Ishikawa (cell line): ENCODE measurements around the gene METTL9.

ENCODE experiments used
- CEBPB ChIP-seq: IDR thresholded peaks from 2 replicates; pipeline ENCODE4 v1.6.1; 2012
- CREB1 ChIP-seq: IDR thresholded peaks from 2 replicates; pipeline ENCODE4 v1.6.1; 2012; ENCODE audit warnings: low read depth
- EP300 ChIP-seq: IDR thresholded peaks from 2 replicates; pipeline ENCODE4 v1.6.1; 2012; ENCODE audit warnings: borderline replicate concordance
- FOXM1 ChIP-seq: IDR thresholded peaks from 2 replicates; pipeline ENCODE4 v1.6.1; 2012; ENCODE audit warnings: low read depth, borderline replicate concordance
- NFIC ChIP-seq: IDR thresholded peaks from 2 replicates; pipeline ENCODE4 v1.6.1; 2012
- RAD21 ChIP-seq: IDR thresholded peaks from 2 replicates; pipeline ENCODE4 v1.6.1; 2012; ENCODE audit warnings: low read depth
- USF1 ChIP-seq: IDR thresholded peaks from 2 replicates; pipeline ENCODE4 v1.6.1; 2012
- ZBTB7A ChIP-seq: IDR thresholded peaks from 2 replicates; pipeline ENCODE4 v1.6.1; 2012; ENCODE audit warnings: low read depth
- TF ChIP-seq, protein P1 (sequence below): IDR thresholded peaks from 2 replicates; pipeline ENCODE4 v1.6.1; 2012; ENCODE audit warnings: low read depth, mild to moderate bottlenecking
- TF ChIP-seq, protein P2 (sequence below): IDR thresholded peaks from 2 replicates; pipeline ENCODE4 v1.6.1; 2012

DNA sequence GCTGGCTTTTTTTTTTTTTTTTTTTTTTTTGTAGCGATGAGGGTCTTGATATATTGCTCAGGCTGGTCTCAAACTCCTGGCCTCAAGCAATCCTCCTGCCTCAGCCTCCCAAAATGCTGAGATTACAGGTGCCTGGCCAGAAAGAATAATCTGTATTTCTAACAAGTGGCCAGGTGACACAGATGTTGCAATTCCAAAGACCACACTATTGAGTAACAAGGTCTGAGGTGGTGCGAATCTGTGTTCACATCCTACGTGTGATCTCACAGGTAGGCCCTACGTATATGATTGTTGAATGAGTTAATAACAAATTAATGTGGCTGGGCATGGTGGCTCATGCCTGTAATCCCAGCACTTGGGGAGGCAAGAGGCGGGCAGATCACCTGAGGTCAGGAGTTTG is 97.7 kb downstream of the METTL9 start:
- TF ChIP-seq, protein P1, sequence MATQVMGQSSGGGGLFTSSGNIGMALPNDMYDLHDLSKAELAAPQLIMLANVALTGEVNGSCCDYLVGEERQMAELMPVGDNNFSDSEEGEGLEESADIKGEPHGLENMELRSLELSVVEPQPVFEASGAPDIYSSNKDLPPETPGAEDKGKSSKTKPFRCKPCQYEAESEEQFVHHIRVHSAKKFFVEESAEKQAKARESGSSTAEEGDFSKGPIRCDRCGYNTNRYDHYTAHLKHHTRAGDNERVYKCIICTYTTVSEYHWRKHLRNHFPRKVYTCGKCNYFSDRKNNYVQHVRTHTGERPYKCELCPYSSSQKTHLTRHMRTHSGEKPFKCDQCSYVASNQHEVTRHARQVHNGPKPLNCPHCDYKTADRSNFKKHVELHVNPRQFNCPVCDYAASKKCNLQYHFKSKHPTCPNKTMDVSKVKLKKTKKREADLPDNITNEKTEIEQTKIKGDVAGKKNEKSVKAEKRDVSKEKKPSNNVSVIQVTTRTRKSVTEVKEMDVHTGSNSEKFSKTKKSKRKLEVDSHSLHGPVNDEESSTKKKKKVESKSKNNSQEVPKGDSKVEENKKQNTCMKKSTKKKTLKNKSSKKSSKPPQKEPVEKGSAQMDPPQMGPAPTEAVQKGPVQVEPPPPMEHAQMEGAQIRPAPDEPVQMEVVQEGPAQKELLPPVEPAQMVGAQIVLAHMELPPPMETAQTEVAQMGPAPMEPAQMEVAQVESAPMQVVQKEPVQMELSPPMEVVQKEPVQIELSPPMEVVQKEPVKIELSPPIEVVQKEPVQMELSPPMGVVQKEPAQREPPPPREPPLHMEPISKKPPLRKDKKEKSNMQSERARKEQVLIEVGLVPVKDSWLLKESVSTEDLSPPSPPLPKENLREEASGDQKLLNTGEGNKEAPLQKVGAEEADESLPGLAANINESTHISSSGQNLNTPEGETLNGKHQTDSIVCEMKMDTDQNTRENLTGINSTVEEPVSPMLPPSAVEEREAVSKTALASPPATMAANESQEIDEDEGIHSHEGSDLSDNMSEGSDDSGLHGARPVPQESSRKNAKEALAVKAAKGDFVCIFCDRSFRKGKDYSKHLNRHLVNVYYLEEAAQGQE = no peak
- TF ChIP-seq, protein P2, sequence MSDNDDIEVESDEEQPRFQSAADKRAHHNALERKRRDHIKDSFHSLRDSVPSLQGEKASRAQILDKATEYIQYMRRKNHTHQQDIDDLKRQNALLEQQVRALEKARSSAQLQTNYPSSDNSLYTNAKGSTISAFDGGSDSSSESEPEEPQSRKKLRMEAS = no peak
- TF ChIP-seq NFIC (no peak), FOXM1 (no peak), RAD21 (no peak), CREB1 (no peak), ZBTB7A (no peak), CEBPB (0 out of 2 replicates have a peak, but pooled peaks have one; percentile 7), USF1 (no peak), EP300 (no peak)
